Mesenteric fat pad (tissue), 1 donor: ENCODE measurements around the gene MMRN2. TPM values are rescaled to one million over a fixed set of nuclear protein-coding genes. Genes with fewer than 3 reads are reported as not detected.
"Not testable (repeated sequence)": the region's sequence is repeated elsewhere in the genome, so short reads cannot be mapped to it uniquely, and the experiment has no call there.

Source experiments
- DNase-seq: peaks from one replicate; pipeline ENCODE4 v3.0.0-alpha.2; 2020; ENCODE audit warnings: low spot score
- total RNA-seq: library from RNA; stranded (reverse); fragmentation: NEBNext Ultra II Directional; extraction: Animal tissue kit (Norgen Biotek cat#: 25700); gene quantifications from one replicate; pipeline ENCODE4 v1.2.1, GENCODE V29; 2021
- donor health status: DM: yes; HTN: yes; CAD: no.

MMRN2 gene
- total RNA-seq, 1 donor from 2014 or later: 78.4 TPM

DNA sequence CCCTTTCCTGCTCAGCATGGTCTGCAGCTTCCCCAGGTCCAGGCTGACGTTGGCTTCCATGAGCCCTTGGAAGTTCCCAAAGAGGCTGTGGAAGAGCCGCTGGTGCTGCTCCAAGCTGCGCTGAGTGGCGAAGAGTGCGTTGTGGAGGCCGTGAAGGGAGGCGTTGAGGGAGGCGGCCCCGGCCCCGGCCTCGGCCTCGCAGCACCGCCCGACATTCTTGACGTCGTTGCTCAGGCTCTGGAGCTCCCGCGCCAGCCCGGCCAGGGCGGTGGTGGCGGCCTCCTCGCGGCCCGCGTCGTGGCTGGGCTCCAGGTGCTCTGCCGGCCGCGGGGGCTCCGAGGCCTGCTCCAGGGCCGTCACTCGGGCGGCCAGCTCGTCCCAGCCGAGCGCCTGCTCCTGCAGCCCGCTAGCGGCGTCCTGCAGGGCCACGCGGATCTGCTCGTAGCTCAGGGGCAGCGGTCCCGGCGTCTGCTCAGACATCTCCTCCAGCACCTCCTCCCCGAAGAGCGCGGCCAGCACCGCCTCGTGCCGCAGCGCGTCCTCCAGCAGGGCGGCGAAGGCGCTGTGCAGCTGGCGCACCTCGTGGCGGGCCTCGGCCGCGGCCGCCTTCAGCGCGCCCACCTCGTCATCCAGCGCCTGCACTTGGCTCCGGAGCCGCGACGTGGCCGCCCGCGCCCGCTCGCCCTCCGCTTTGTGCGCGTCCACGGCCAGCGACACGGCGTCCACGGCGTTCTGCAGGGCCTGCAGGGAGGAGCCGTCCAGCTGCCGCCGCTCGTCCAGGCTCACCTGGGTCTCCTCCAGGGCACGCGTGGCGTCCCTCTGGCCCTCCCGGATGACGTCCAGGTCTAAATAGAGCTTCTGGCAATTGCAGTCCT lies 14.7 kb downstream of the MMRN2 start:
- peak; percentile 87 for DNase-seq

DNA sequence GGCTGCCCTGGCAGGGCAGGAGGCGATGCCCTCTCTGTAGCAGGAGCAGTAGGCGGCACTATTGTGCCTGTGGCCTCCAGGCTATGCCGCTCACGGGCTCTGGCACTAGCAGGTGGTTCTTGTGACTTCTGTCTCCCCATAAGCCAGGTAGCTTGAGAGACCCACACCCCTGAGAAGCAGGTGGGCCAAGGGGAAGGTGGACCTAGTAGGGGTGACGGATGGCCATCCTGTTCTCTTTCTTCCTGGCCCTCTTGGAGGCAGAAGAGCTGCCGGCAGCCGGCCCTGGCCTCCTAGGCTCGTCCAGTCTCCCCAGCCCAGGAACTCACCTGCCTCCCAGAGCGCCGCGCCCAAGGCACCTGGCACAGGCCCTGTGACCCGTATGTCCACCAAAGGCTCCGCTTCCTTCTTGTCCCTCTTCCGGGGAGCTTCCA lies 15.4 kb downstream of the MMRN2 start:
- no peak for DNase-seq

DNA sequence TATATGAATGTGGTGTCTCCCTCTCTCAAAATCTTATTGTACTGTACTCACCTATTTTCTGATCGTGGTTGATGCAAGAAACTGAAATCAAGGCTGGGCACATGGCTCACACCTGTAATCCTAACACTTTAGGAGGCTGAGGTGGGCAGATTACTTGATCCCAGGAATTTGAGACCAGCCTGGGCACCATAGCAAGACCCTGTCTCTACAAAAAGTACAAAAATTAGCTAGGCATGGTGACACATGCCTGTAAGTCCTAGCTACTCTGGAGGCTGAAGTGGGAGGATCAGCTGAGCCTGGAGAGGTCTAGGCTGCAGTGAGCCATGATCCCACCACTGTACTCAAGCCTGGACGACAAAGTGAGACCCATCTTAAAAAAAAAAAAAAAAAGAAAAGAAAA lies 16.0 kb downstream of the MMRN2 start:
- DNase-seq: no peak

- peak; percentile 84 for DNase-seq
Observed at GRCh38 chr10:86940677-86941076, 16.7 kb downstream of the MMRN2 start.

DNA sequence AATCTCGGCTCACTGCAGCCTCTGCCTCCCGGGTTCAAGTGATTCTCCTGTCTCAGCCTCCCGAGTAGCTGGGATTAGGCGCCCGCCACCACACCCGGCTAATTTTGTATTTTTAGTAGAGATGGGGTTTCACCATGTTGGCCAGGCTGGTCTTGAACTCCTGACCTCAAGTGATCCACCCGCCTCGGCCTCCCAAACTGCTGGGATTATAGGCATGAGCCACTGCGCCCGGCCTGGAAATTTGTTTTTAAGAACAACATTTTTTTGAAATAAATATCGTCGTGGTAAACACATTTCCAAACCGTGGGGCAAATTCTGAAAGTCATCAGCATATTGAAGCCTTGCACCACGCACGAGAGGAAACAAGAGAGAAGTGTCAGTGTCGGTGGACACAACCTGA lies 17.3 kb downstream of the MMRN2 start:
- peak; percentile 33 for DNase-seq

DNA sequence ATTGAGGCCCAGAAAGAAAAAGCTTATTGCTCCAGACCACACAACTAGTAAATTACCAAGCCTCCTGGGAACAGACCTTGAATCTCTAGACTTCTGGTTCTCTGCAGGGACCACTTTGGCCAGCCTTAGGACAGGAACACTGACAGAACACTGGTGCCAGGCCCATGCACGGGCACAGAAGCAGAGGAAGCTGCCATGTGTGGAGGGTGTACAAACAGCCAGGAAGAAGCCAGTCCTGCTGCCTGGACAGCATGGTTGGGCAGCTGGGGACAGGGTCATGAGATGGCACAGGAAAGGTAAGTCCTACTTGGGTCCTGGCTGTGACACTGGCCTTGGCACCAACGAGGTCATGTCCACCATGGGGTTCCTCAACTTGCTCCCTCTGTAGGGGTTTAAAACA lies 19.2 kb downstream of the MMRN2 start:
- peak; percentile 41 for DNase-seq

DNA sequence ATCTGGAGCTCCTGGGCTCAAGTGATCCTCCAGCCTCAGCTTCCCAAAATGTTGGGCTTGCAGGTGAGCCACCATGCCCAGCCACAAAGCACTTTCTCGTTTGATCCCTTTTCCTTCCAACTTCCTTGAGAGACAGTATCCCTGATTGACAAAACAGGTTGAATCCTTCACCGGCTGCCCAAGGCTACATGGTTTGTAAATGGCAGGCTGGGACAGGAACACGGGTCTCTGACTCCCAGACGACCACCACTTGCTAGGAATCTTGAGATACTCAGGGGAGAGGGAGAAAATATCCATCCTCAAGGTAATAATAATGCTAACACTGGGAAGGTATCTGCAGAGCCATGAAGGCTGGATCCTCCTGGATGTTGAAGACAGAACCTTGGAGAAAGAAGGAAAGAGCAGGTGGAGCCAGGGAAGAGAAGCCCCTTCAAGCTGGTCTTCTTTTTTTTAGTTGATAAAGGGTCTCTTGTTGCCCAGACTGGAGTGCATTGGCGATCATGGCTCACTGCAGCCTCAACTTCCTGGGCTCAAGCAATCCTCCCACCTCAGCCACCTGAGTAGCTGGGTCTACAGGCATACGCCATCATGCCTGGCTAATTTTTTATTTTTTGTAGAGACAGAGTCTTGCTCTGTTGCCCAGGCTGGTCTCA lies 19.8 kb downstream of the MMRN2 start:
- peak; percentile 45 for DNase-seq

- peak; percentile 77 for DNase-seq
Observed at GRCh38 chr10:86936661-86937501, 20.5 kb downstream of the MMRN2 start.

GRCh38 chr10:86934162-86934711 lies 23.2 kb downstream of the MMRN2 start:
- DNase-seq: not testable (repeated sequence)

GRCh38 chr10:86932674-86933073 lies 24.7 kb downstream of the MMRN2 start:
- DNase-seq: no peak

DNA sequence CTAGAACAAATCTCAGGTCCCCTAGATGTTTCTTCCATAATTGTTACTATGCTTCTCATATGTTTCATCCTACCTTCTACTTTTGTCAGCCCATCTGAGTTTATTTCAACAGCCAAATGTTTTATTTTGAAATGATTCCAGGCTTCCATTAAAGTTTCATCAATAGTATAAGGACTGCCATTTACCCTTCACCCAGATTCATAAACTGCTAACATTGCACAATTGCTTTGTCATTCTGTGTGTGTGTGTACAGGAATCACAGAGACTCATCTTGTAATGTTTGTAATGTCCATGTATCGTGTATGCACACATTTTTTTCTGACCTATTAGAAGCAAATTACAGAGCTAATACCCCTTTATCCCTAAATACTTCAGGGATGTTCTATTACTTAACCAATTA lies 25.5 kb downstream of the MMRN2 start:
- no peak for DNase-seq

GRCh38 chr10:86929468-86930380 lies 27.7 kb downstream of the MMRN2 start:
- no peak for DNase-seq

DNA sequence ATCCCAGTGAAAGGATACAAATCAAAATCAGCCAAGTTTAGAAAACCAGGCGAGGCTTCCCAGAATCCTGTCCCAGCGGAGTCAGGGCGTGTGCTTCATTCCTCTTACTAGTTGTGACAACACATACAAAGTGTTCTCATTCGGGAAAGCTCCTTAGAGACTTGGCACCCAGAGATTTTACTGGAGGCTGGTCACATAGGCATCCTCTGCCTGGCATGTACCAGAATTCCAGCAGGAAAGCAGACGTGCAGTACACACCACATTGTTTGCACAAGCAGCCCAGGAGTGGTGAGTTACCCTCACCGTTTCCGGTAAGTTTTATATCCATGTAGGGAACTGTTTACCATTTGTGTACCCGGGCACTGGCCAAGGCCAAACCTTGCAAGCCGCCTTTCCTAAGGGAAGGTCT lies 34.9 kb downstream of the MMRN2 start:
- no peak for DNase-seq

DNA sequence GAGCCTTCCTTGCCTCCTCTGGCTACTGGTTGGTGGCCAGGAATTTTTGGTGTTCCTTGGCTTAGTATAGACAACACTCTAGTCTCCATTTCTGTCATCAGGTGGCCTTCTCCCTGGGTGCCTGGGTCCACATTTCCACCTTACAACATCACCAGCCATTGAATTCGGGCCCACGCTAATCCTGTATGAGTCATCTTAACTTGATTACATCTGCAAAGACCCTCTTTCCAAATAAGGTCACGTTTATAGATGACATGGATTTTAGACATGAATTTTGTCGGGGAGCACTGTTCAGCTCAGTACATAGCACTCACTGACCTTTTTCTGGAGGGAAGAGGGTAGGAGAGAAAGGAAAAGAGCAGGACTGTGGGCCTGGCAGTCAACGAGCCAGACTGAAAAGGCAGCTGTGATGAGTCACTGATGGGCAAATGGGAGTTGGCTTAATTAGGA lies 39.4 kb downstream of the MMRN2 start:
- DNase-seq: no peak

GRCh38 chr10:86914734-86915133 lies 42.7 kb downstream of the MMRN2 start:
- no peak for DNase-seq

DNA sequence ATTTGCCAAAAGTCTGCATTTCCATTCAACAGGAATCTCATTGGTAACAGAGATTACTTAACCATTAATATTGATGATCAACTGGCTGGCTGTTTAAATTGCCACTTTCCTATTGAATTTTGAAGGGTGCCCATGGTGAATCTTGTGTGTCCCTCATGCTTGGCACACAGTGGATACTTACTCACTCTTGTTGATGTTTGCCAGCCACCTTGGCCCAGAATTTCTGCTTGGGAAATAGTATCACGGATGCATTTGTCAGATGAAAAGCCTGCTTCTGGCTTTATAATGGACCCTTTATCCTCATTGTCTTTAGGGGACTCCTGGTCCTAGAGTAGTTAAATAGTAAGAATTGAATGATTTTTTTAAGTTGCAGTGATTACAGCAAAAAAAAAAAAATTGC lies 52.0 kb downstream of the MMRN2 start:
- DNase-seq: no peak

DNA sequence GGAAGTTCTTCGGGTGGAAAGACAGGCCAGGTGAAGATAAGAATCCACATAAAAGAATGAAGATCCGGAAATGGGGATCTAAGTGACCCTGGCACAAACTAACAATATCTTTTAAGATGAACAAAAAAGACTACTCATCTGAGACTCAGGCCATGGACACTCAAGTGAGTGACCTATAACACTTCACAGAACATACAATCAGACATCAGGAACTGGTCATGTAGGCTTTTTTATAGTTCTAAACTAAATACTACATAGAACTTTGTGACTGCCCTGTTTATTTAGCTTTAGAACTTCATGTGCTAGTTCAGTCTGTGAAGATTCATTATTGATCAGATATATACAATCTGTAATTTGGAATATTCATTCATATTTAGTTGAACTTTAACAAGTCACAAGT lies 52.8 kb downstream of the MMRN2 start:
- DNase-seq: no peak

- no peak for DNase-seq
Observed at GRCh38 chr10:86900955-86901354, 56.5 kb downstream of the MMRN2 start.

GRCh38 chr10:86899670-86900276 lies 57.6 kb downstream of the MMRN2 start:
- no peak for DNase-seq

GRCh38 chr10:86899132-86899531 lies 58.3 kb downstream of the MMRN2 start:
- DNase-seq: no peak
